Kidney glomerular epithelial cell (primary cell): Measurements from ENCODE around the gene EEF1AKMT3.

Experiments
- DNase-seq: peaks from one replicate; lab custom pipeline; 2025; lab: John Stamatoyannopoulos, UW

The EEF1AKMT3 gene

DNA sequence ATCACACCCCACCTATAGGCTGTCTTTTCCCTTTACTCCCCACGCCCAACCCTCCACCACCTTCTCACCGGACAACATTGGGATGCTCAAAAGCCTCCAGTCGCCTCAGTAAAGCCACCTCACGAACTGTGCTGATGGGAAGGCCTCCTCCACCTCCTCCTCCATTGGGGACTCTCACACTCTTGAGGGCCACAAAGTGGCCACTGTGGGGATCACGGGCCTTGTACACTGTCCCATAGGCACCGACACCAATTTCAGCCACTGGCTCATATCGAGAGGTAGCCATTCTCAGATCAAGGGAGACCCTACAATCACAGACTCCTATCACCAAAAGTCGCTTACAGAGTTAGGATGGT, 21.0 kb upstream of the EEF1AKMT3 start:
- DNase-seq = no peak

DNA sequence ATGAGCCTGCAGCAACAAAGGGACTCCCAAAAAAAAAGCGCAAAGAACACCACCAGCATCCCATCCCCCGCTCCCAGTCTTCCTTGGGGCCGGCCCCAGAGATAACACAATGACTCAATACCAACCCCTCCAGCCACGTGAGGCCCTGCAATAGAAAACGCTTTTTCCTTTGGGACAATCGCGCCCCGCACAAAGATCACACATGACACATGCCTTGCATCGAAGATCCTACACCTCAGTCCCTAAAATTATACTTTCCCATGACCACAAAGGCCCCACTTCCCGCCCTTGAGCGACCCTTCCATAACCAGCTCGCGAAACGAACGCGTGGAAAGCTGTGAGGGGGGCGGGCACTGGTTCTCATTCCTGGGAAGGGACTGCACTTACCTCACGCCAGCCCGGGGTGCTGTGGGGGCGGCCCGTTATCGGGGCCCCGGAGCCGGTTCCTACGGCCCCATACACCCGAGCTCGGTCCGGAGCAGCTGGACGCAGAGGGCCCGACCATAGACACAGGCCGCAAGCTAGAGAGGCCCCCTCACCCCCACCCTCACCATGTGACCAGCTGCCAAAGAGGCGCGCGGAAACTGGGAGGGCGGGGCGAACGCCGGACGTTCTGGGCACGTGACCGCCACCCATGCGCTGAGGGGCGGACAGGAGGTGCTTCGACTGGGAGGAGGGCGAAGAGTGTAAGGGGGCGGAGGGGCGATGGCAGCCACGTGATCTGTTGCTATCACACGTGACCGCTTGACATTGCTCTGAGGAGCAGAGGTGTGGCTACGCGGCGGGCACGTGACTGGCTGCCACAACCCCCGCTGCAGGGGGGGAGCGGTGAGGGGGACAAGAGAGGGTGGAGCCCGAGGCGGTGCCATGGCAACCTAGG, 20.4 kb upstream of the EEF1AKMT3 start, which contains the start of gene CDK4:
Gene CDK4 (minus strand): TSS at position 523 of the 880 bp plus-strand sequence. CDS start 593 bp downstream, outside the sequence.
- DNase-seq = peak; percentile 98

DNA sequence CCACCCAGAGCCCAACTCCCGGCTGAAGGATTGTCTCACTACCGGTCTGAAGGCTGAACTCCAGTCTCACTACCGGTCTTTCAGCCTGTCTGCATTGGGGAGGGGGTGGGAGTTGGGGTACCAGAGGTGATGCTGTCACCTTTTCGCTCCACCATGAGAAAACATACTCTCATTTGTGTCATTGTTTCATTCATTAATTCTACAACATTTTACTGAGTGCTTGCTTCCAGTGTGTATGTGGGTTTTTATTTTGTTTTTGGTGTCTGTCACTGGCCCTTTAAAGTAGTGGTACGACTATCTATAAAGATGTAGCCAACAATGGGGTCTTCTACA, 19.8 kb upstream of the EEF1AKMT3 start:
- DNase-seq = no peak

DNA sequence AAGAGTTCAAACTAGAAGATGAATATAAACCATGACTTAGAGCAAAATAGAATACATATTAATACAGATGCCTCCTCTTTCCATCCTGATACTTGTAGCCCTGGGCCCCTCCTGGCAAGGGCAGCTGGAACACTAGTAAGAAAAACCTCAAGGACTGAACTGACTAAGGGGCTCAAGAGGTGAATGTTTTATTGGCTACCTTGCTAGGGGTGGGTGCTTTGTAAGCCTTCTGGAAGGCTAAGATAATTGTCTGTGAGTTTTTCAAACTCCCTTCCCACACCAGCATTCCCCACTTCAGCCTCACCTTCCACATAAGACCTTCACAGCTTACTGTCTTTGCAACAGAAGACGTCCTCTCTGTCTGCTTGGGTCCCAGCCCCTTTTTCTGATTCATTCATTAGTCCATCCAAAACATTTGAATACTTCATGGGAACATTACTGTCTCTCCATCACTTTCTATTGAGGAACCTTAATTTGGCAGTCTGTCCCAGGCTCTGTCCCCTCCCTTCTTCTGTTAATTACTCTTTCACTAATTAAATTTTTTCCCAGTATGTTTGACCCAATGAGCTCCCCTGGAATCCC, 18.6 kb upstream of the EEF1AKMT3 start:
- DNase-seq = no peak

DNA sequence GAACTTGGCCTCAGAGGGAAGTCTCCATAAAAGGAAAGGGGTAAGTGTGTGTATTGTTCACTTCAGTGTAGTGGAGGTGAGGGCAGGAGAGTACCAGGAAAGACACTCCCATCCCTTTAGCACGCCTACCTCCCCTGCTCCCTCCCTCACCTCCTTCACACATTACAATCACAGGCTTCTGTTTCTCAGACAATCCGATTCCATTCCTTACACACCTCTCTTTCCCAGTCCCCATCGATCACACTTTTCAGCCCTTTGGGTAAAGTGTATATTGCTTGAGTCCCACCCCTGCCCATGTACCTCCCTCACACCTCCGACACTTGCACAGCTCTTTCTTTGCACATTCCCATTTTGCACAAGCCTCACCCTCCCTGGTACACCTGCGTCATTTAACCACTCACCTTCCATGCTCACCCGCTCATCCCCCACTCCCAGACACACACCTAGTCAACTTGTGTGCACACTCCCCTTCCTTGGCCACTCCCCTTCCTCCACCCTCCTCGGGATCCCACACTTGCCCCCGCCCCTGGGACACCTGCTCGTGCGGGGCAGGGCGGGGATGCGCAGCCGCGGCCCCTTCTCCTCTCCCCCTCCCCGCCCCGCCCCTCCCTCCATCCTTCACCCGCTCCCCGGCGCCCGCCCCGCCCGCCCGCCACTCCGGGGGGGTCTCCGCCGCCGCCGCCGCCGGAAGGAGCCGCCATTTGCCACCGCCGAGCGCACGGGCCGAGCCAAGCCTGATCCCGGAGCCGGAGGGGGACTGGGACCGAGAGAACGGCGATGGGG, 17.8 kb upstream of the EEF1AKMT3 start, which contains the start of gene MARCHF9:
Gene MARCHF9 (plus strand): TSS at position 693 of the 783 bp plus-strand sequence. CDS start 426 bp downstream, outside the sequence.
- DNase-seq = peak; percentile 54

DNA sequence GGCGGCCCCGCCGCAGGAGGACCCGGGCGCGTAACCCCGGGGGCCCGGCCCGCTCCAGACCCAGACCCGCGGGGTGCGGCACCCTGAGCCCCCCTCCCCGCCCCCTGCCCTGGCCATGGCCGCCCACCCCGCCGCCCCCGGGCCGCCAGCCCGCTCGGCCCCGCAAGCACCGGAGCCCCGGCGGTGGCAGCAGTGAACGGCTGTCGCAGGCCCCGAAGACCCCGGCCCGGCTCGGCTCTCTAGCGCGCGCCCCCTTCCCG, 17.3 kb upstream of the EEF1AKMT3 start:
- no peak for DNase-seq

DNA sequence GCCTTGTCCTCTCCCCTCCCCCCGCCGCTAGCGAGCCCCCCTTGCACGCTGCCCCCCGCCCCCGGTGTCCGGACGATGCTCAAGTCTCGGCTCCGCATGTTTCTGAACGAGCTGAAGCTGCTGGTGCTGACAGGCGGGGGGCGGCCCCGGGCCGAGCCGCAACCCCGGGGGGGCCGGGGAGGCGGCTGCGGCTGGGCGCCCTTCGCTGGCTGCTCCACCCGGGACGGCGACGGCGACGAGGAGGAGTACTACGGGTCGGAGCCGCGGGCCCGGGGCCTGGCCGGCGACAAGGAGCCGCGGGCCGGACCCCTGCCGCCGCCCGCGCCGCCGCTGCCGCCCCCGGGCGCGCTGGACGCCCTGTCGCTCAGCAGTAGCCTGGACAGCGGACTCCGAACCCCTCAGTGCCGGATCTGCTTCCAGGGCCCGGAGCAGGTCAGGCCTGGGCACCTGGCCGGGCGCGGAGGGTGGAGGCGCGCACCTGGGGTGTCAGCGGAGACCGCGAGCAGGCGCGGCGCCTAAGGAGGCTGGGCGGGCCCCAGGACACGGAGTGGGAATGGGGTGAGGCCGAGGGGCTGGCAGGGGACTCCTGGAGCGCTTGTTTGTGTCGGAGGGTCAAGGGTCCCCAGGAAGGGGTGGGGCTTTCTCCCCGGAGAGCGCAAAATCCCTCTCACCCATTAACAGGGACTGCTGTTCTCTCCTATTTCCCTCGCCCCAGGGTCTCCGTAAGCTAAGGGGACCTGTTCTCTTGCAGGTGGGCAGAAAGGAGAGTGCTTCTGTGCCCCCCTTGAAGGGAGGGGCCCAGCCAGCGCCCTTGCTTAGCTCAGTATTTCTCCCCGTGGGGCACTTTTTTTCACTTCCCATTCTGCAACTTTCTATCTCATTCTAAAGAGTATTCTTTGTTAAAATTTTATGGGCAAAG, 16.7 kb upstream of the EEF1AKMT3 start:
- no peak for DNase-seq

DNA sequence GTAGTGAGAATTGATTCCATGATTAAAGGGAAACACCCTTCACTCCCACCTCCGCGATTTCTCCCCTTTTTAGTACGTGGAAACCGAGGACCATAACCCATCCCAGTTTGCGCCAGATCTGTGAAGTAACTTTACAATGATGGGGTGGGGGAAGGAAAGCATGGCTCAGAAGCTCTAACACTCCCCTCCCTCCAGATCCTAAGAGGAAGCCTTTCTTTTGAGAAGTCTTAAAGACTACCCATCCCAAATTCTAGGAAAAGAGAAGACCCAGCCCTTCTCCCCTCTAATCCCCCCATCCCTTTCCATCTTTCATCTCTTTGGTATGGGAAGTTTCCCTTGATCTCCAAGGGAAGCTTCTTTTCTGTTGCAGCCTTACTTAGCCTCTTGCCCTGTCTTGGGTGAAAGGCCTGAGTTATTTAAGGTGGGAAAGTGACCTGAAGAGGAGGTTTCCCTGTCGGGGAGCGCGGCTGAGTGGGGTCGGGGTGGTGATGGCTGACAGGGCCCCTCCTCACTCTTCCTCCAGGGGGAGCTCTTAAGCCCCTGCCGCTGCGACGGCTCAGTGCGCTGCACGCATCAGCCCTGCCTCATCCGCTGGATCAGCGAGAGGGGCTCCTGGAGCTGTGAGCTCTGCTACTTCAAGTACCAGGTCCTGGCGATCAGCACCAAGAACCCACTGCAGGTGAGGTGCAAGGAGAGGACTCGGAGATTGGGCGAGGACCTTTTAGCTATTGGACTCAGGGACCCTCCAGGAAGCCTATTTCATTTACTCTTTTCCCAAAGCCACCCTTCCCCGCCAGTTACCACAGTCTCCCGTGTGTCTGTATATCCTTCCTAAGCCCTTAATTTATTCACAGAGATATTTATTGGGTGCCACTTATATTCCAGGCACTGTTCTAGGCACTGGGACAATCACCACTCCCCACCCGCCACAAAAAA, 15.7 kb upstream of the EEF1AKMT3 start:
- DNase-seq = no peak

DNA sequence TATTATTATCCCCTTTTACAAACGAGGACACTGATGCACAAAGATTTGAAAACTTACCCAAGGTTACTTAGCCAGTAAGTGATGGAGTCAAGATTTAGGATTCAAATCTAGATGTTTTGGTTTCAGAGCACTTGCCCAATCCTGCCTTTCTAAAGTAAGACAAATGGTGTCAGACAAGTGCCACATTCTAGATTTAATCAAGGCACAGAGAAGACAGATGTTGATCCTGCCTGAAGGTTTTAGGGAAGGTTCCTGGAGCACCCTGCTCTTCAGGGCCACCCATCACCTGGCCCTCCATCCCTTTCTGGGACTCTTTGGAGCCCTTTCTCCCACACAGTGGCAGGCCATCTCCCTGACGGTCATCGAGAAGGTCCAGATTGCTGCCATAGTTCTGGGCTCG, 14.6 kb upstream of the EEF1AKMT3 start:
- no peak for DNase-seq

DNA sequence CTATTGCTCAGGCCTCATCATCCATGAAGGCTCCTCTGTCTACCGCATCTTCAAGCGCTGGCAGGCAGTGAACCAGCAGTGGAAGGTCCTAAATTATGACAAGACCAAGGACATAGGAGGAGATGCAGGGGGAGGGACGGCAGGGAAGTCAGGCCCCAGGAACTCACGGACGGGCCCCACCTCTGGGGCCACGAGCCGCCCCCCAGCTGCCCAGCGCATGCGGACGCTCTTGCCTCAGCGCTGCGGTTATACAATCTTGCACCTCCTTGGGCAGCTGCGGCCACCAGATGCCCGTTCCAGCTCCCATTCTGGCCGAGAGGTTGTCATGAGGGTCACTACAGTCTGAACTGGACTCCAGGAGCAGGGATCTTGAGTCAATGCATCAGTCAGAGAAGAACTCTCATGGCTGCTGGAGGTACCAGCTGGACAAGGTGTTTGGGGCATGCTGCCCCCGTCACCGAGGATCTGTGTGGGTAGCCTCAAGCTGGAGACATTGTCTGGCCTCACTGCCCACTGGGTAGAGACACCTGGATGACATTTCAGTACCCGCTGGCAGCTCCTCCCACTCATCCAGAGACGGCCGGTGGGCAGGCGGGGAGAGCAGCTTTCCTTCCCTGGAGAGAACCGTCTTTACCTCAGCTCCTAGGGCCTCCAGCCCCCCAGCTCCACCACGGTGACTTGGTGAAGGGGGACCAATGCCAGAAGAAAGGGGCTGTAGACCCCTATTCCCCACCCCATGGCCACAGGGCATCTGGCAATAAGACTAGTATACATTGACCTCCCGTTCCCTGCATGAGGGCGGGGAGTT, 13.7 kb upstream of the EEF1AKMT3 start:
- no peak for DNase-seq

DNA sequence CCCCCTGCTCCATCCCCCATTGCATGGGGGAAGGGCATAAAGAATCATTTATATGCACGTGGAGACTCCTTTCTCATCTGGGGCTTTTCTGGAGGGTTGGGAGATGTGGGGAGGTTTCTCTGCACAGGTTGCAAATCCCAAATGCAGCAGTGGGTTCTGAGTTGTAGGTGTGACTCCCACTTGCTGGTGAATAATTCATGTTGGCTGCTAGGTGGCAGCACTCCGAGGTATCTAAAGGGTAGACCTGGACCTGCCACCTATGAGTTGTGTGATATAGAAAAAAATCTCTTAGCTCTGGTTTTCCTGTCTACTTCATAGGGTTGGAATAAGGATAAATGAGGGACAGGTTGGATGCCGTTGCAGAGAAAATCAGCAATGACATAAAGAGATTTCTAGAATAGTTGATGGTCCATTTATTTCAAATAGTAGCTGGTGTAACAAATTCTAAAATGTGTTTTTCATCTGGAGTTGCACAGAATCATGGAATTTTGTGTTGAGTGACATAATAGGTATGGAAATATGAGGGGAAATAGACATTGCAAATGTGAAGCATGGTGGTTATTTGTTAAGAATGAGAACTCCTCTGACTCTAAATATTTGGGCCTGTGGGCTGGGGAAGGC, 12.9 kb upstream of the EEF1AKMT3 start:
- no peak for DNase-seq

DNA sequence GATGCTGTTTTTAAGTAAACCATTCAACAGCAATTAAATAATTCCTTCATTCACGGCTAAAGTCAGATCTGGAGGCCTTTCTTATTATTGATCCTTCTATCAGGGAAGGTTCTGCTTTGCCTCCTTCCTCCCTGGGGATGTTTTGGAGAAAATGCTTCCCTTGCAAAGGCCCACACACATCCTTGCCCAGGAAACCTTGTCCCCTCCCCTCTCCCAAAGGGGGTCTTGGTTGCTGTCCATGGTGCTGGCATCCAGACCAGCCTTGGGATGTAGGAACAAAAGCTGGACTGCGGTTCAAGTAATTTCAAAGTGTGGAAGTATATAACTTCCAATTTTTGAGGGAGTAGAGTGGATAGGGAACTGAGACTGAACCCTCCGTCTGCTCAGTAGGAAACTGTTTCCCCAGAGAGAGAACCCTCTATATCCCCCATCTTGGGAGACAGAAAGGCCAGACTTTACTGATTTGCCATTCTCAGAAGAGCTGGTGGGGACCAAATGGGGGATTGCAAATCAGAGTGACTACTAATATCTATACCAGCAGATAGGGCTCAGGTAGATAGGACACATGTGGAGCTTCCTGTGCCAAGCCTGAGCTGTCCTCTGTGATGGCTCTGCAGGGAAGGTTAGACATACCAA, 11.9 kb upstream of the EEF1AKMT3 start:
- no peak for DNase-seq

DNA sequence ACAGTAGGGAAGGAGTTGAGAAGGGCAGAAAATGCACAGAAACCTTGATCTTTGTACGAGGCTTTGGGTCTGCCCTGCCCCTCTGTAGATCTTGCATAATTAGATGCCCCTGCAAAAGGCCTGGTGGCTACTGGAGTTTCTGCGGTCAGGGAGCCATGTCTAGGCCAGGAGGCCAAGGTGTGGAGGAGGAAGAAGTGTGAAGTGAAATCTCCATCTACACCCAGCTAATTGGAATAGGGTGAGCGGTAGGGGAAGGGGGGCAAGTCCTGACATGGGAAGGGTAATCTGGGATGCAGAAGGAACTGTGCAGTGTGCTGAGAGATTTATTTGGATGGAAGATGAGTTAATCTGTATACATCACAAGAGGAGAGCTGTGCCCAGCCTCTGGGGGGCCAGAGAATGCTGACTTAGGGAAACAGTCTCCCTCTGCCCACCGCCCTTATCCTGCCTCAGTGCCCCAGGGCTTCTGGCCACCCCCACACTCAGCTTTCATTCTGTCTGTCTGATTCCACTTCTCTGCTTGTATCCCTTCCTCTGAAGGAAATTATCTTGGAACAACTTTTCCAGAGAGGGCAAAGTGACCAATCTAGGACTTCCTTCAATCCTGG, 10.9 kb upstream of the EEF1AKMT3 start:
- DNase-seq = no peak

DNA sequence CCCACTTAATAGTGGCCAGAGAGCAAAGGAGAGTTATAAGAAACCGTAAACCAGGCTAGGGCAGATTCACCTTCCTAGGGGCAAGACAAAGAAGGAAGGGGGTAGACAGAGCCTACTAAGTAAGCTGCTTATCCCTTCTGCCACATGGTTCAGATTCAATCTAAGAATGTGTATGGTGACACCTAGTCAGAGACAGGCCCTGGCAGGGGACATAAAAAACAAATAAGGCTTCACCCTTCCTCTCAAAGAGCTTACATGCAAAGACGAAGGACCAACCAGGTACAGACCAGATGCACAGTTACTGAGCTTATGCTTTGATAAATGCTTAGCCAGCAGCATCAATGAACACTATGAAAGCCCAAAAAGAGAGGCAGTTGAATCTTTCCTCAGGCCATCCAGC, 10.0 kb upstream of the EEF1AKMT3 start:
- no peak for DNase-seq

DNA sequence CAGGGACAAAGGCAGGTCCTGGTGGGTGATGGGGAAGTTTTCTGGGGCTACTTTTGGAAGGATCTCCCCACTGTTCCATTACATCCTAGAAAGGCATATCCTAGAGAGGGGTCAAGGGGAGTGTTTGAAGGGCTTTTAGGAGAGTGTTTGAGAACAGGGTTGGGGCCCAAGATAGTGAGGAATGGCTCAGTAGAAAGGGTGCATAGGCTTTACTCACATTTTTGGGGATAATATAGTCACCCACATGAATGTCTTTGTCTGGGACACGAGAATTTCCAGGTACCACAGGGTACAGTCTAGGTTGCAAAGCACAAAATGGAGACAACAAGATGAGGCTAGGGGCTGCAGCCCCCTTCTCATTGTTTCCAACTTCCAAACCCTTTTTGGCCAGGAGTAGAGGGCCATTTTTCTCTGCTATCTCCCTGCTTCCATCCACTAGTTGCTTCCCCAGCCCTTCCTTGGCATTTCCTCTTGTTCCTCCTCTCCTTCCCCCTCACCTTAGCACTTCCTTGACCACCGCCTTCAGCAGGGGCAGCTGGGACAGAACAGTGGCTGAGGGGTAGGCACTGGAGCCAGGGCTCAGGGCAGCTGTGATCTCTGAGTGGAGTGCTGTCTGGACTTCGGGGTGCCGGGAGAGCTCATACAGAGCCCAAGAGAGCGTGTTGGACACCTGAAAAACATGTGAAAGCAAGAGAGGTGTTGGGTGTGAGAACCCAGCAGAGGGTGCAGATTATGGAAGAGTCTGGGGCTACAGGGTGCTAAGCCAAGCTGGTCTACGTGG, 8.3 kb upstream of the EEF1AKMT3 start:
- no peak for DNase-seq

DNA sequence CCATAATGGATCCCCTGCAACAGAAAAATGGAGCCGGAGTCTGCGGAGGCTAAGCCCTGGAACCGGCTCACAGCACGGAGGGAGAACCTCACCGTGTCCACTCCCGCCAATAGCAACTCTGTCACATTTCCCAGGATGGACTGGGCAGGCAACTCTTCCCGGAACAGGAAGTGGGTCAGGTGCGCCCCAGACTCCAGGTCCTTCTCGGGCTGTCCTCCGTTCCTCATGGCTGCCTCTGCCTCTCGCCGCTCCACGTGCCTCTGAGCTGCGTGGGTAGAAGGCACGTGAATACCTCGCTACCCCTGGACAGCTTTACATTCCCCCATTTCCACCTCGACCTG, 7.8 kb upstream of the EEF1AKMT3 start:
- DNase-seq = no peak

DNA sequence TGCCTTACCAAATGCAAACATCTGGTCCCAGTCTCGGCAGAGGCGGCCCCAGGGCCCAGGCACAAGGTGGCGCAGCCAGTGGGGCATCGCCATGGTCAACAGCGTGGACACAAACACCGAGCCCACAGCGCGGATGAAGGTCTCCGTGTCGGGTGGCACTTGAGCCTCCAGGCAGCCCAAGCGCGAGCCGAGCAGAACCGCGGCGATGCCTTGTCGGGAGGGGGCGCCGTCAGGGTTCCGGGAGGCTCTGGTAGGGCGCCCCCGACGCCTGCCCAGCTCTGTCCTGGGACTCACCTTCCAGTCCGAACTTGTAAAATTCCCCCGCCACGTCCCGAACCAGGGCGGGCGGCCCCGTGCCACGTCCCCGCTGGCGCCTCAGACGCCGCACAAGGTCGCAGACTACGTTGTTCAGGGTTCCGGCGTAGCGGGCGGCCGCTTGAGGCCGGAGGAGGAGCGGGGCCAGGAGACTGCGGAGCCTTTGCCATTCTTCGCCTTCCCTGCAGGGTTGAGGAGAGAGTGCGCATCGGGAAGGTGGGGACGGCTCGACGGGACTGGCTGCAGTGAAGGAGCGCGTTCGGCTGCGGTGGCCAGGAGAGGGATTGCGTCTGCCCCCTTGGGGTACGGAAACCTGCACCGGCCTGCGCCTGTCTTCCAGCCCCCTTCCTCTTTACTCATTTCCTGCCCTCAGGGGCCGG, 7.3 kb upstream of the EEF1AKMT3 start:
- DNase-seq = no peak
